Transverse colon (tissue), 4 donors: ENCODE data around the gene TMEM74B.

Experiments used
- POLR2AphosphoS5 ChIP-seq, 3 donors: sonication (generic); formaldehyde crosslinking; IDR thresholded peaks; one replicate each; pipeline ENCODE4 v1.6.1; 2016; ENCODE audit warnings: antibody characterized with exemption in 3 of 3
- TF ChIP-seq, protein P1 (sequence below), 5 experiments: fragments of 200-600 bp in 3 of 5; fragments of 450-650 bp in 2 of 5; sonication (generic) in 3 of 5; IDR thresholded peaks; 1 replicate in 2 of 5; 2 replicates in 3 of 5; pipeline ENCODE4 v1.5.1; 2016 to 2017; ENCODE audit warnings: antibody characterized with exemption in 5 of 5, inconsistent platforms in 3 of 5, mild to moderate bottlenecking in 2 of 5, moderate library complexity in 1 of 5

DNA sequence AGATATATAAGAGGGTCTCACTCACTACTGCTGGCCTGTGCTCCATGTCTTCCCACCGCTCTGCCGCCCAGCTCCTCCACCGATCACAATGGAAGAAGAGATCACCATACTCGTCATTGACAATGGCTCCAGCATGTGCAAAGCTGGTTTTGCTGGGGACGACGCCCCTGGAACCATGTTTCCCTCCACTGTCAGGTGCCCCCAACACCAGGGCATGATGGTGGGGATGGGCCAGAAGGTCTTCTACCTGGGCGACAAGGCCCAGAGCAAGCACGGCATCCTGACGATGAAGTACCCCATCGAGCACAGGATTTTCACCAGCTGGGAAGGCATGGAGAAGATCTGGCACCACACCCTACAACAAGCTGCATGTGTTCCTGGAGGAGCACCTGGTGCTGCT, 24.3 kb downstream of the TMEM74B start:
- TF ChIP-seq, protein P1, sequence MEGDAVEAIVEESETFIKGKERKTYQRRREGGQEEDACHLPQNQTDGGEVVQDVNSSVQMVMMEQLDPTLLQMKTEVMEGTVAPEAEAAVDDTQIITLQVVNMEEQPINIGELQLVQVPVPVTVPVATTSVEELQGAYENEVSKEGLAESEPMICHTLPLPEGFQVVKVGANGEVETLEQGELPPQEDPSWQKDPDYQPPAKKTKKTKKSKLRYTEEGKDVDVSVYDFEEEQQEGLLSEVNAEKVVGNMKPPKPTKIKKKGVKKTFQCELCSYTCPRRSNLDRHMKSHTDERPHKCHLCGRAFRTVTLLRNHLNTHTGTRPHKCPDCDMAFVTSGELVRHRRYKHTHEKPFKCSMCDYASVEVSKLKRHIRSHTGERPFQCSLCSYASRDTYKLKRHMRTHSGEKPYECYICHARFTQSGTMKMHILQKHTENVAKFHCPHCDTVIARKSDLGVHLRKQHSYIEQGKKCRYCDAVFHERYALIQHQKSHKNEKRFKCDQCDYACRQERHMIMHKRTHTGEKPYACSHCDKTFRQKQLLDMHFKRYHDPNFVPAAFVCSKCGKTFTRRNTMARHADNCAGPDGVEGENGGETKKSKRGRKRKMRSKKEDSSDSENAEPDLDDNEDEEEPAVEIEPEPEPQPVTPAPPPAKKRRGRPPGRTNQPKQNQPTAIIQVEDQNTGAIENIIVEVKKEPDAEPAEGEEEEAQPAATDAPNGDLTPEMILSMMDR (IDR thresholded peaks at IDR 0.05): no peak
- TF ChIP-seq POLR2AphosphoS5 (IDR thresholded peaks at IDR 0.05): no peak
